SH-SY5Y (cell line): ENCODE data around the gene ATAD1.

Source experiments
- GATA2 ChIP-seq: IDR thresholded peaks from 2 replicates; pipeline ENCODE4 v1.6.1; 2011; ENCODE audit warnings: mild to moderate bottlenecking, low read depth, low read length
- GATA3 ChIP-seq: IDR thresholded peaks from 2 replicates; pipeline ENCODE4 v1.6.1; 2011; ENCODE audit warnings: low read depth, mild to moderate bottlenecking, low read length, moderate library complexity

DNA sequence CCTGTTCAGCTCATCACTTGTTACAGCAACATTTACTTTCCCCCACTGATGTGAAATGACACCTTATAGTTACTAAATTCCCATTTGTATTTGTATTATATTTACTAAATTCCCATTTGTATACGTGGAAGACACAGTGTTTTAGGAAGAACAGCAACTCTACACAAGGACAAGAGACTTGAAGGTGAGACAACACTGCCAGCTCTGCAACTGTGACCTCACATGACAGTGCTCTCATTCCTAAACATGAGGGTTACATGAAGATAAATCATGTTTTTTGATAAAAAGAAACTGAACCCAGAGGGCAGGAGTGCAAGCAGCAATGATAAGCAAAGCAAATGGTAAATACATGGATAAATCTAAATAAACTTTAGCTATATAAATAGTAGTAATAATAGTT lies 60.3 kb downstream of the ATAD1 start:
- no peak for TF ChIP-seq GATA2
- TF ChIP-seq GATA3: no peak
